ENCODE results near the gene IRF2BP1. TPM values are rescaled to one million over a fixed set of nuclear protein-coding genes. Genes with fewer than 3 reads are reported as not detected.

IRF2BP1 gene
- total RNA-seq, 1 experiment from 2014 or later, result 29.7 TPM

- CTCF ChIA-PET, result interaction anchor here (0.6 to 1.9 kb wide), 3 partner anchors 47 to 531 kb away, joined by 4 to 13 read pairs (median 7); no protein-coding TSS in a partner anchor
- no peaks in the 10 kb centered on the region for H3K9me3 ChIP-seq (ENCODE audit: low read depth, low read length, poor library complexity, severe bottlenecking)
- POLR2A ChIA-PET (ENCODE audit: low non-redundant PET), result interaction anchor here (0.6 kb wide), 1 partner anchor 12 kb away, joined by 5 read pairs; no protein-coding TSS in a partner anchor
- H3K4me1 ChIP-seq (ENCODE audit: insufficient read depth, low read length, poor library complexity, severe bottlenecking), result peaks cover 6% of the 10 kb centered on the region
- H3K27me3 ChIP-seq (replicated peaks; ENCODE audit: insufficient read depth, low read depth, low read length, poor library complexity), result peaks cover 41% of the 10 kb centered on the region
- peak within 1 kb of the TSS; percentile 67 for H3K4me3 ChIP-seq (ENCODE audit: low read depth, low read length, poor library complexity, severe bottlenecking)
- intact Hi-C loops (cut with micrococcal nuclease; ENCODE audit: unreplicated experiment), result loop anchor here (1.0 kb wide), 1 partner anchor 19 kb away; no protein-coding TSS in a partner anchor
- no TSS peak for BruUV-seq (replicated peaks)
- H3K27ac ChIP-seq (ENCODE audit: low read depth, low read length, poor library complexity, severe bottlenecking), result peak within 1 kb of the TSS; percentile 91
- peak; percentile 50 for DNase-seq (ENCODE audit: low spot score)
- TF ChIP-seq EZH2 (IDR thresholded peaks at IDR 0.05; ENCODE audit: borderline replicate concordance, low read depth, low read length, poor library complexity, severe bottlenecking) (peak; percentile 77), CTCF (conservative IDR thresholded peaks at IDR 0.05; ENCODE audit: low read depth, low read length) (peak; percentile 50)
- peaks cover 10% of the 10 kb centered on the region for H3K36me3 ChIP-seq (ENCODE audit: insufficient read depth, low read length, poor library complexity, severe bottlenecking)
Measured at GRCh38 chr19:45863840-45864628, 21.9 kb downstream of the IRF2BP1 start, which contains the start of gene FOXA3. Gene FOXA3, plus strand, starts transcription at chr19:45864326. Its CDS starts 131 bp downstream, at chr19:45864457.

GRCh38 chr19:45863335-45863839, 22.6 kb downstream of the IRF2BP1 start:
- TF ChIP-seq CTCF (conservative IDR thresholded peaks at IDR 0.05; ENCODE audit: low read depth, low read length) (no peak), EZH2 (IDR thresholded peaks at IDR 0.05; ENCODE audit: borderline replicate concordance, low read depth, low read length, poor library complexity, severe bottlenecking) (no peak)
- POLR2A ChIA-PET (ENCODE audit: low non-redundant PET), result interaction anchor here (0.6 kb wide), 1 partner anchor 11 kb away, joined by 5 read pairs; no protein-coding TSS in a partner anchor
- intact Hi-C loops (cut with micrococcal nuclease; ENCODE audit: unreplicated experiment), result loop anchor here (1.0 kb wide), 1 partner anchor 20 kb away; no protein-coding TSS in a partner anchor
- CTCF ChIA-PET, result interaction anchor here (0.6 to 1.9 kb wide), 2 partner anchors 47 to 531 kb away, joined by 4 to 7 read pairs; no protein-coding TSS in a partner anchor
- H3K9me3 ChIP-seq (ENCODE audit: low read depth, low read length, poor library complexity, severe bottlenecking), result no peaks in the 10 kb centered on the region
- BruUV-seq (replicated peaks), result no TSS peak
- DNase-seq (ENCODE audit: low spot score), result no peak
- H3K36me3 ChIP-seq (ENCODE audit: insufficient read depth, low read length, poor library complexity, severe bottlenecking), result peaks cover 14% of the 10 kb centered on the region
- peaks cover 41% of the 10 kb centered on the region for H3K27me3 ChIP-seq (replicated peaks; ENCODE audit: insufficient read depth, low read depth, low read length, poor library complexity)
- peak overlapping the region; percentile 91 for H3K27ac ChIP-seq (ENCODE audit: low read depth, low read length, poor library complexity, severe bottlenecking)
- H3K4me3 ChIP-seq (ENCODE audit: low read depth, low read length, poor library complexity, severe bottlenecking), result peak overlapping the region; percentile 67
- H3K4me1 ChIP-seq (ENCODE audit: insufficient read depth, low read length, poor library complexity, severe bottlenecking), result peaks cover 6% of the 10 kb centered on the region

- BruUV-seq (replicated peaks), result no TSS peak
- Histone ChIP-seq H3K27ac (ENCODE audit: low read depth, low read length, poor library complexity, severe bottlenecking) (peak within 1 kb of the TSS; percentile 91), H3K27me3 (replicated peaks; ENCODE audit: insufficient read depth, low read depth, low read length, poor library complexity) (peaks cover 41% of the 10 kb centered on the region), H3K4me1 (ENCODE audit: insufficient read depth, low read length, poor library complexity, severe bottlenecking) (peaks cover 6% of the 10 kb centered on the region), H3K9me3 (ENCODE audit: low read depth, low read length, poor library complexity, severe bottlenecking) (no peaks in the 10 kb centered on the region), H3K36me3 (ENCODE audit: insufficient read depth, low read length, poor library complexity, severe bottlenecking) (peaks cover 14% of the 10 kb centered on the region), H3K4me3 (ENCODE audit: low read depth, low read length, poor library complexity, severe bottlenecking) (peak within 1 kb of the TSS; percentile 67)
- ChIA-PET CTCF (interaction anchor here (0.6 to 1.9 kb wide), 2 partner anchors 46 to 532 kb away, joined by 4 to 7 read pairs; no protein-coding TSS in a partner anchor), POLR2A (ENCODE audit: low non-redundant PET) (interaction anchor here (0.6 kb wide), 2 partner anchors 11 to 778 kb away, joined by 5 read pairs; no protein-coding TSS in a partner anchor)
- peak; percentile 99 for DNase-seq (ENCODE audit: low spot score)
- intact Hi-C loops (cut with micrococcal nuclease; ENCODE audit: unreplicated experiment), result loop anchor here (1.0 kb wide), 1 partner anchor 21 kb away; no protein-coding TSS in a partner anchor
- no peak for TF ChIP-seq EZH2 (IDR thresholded peaks at IDR 0.05; ENCODE audit: borderline replicate concordance, low read depth, low read length, poor library complexity, severe bottlenecking)
- TF ChIP-seq CTCF (conservative IDR thresholded peaks at IDR 0.05; ENCODE audit: low read depth, low read length), result no peak
Measured at GRCh38 chr19:45862564-45863334, 23.2 kb downstream of the IRF2BP1 start, which contains the start of gene SYMPK. Gene SYMPK, minus strand, starts transcription at chr19:45863147. Its CDS starts 8,652 bp downstream, at chr19:45854495.
